Measurements from ENCODE around the gene ESR1.

The ESR1 gene

GRCh38 chr6:152147269-152147668, 339.8 kb downstream of the ESR1 start:
- no peak for DNase-seq

GRCh38 chr6:152148412-152148811, 340.9 kb downstream of the ESR1 start:
- DNase-seq = no peak

- peak; percentile 50 for DNase-seq
Measured at GRCh38 chr6:152150196-152150595, 342.7 kb downstream of the ESR1 start.

- DNase-seq = no peak
Measured at GRCh38 chr6:152151920-152152319, 344.4 kb downstream of the ESR1 start.

- no peak for DNase-seq
Measured at GRCh38 chr6:152154559-152155356, 347.3 kb downstream of the ESR1 start.

GRCh38 chr6:152155792-152156191, 348.3 kb downstream of the ESR1 start:
- DNase-seq = no peak

- no peak for DNase-seq
Measured at GRCh38 chr6:152160346-152160745, 352.9 kb downstream of the ESR1 start.

GRCh38 chr6:152161501-152161900, 354.0 kb downstream of the ESR1 start:
- DNase-seq = peak; percentile 45

GRCh38 chr6:152164957-152165356, 357.5 kb downstream of the ESR1 start:
- DNase-seq = no peak

GRCh38 chr6:152166497-152166896, 359.0 kb downstream of the ESR1 start:
- no peak for DNase-seq

- no peak for DNase-seq
Measured at GRCh38 chr6:152166897-152167296, 359.4 kb downstream of the ESR1 start.

GRCh38 chr6:152167641-152168603, 360.4 kb downstream of the ESR1 start:
- no peak for DNase-seq

GRCh38 chr6:152170313-152170701, 362.8 kb downstream of the ESR1 start:
- no peak for DNase-seq

GRCh38 chr6:152170702-152171667, 363.5 kb downstream of the ESR1 start:
- DNase-seq = no peak

- DNase-seq = peak; percentile 32
Measured at GRCh38 chr6:152173321-152173720, 365.8 kb downstream of the ESR1 start.

GRCh38 chr6:152173957-152174356, 366.5 kb downstream of the ESR1 start:
- DNase-seq = no peak

GRCh38 chr6:152176268-152176667, 368.8 kb downstream of the ESR1 start:
- no peak for DNase-seq
